RPMI8226 (cell line): ENCODE data around the gene NAALADL2.

Experiments
- DNase-seq: peaks from one replicate; pipeline ENCODE4 v3.0.0-alpha.2; 2015

NAALADL2 gene

DNA sequence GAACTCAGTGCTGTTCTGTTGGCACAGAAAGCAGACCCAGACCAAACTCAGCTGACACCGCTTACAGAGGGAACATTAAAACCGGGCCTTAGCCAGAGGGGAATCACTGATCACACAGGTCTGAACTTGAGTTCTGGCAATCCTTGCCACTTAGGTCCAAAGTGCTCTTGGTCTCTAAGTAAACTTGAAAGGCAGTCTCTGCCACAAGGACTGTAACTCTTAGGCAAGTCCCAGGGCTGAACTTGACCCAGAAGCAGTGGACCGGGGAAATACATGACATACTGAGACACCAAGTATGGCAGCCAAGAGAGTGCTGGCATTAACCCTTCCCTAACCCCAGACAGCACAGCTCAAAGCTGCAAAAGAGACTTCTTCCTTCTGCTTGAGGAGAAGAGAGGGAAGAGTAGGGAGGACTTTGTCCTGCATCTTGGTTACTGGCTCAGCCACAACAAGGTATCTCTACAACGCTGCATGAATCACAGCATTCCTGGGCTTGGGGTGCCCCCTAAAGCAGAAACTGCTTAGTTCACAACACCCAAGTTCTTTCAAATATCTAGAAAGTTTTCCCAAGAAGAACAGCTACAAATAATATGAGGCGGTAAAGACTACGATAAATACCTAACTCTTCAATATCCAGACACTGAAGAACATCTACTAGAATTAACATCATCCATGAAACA is 32.5 kb downstream of the NAALADL2 start:
- no peak for DNase-seq

DNA sequence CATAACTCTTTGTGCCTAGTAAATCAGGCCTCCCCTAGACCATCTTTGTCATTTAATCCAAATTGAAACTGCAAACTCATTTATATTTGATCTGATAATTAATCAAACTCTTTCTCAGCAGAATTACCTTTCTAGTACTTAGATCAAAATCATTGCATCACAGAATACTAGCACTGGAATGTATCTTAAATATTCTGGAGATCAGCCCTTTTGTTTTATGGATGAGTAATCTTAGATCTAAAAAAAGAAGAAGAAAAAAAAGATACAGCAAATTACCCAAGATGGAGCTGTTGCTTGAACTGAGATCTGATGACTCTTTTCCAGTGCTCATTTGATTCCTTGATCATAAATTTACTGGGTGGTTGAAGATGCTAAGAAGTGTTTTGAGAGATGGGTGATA is 47.9 kb downstream of the NAALADL2 start:
- DNase-seq, result no peak

- no peak for DNase-seq
These were observed 48.7 kb downstream of the NAALADL2 start for GRCh38 chr3:174907628-174908407.

- no peak for DNase-seq
These were observed 72.6 kb downstream of the NAALADL2 start for GRCh38 chr3:174931473-174932353.

DNA sequence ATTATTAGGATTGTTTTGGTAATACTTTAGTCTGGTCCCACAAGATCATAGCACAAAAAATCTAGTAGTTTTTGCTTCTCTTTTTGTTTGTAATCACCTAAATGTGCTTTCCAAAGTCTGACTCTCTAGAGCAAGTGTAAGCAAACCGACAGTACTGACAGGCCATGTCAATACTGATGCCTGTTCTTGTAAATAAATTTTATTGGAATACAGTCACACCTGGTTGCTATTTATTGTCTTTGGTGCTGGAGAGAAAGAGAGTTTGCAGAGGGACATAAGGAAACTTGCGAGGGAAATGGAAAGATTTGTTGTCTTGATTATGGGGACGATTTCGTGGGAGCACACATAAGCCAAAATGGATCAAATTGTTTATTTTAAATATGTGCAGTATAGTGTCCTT is 77.5 kb downstream of the NAALADL2 start:
- DNase-seq, result no peak

DNA sequence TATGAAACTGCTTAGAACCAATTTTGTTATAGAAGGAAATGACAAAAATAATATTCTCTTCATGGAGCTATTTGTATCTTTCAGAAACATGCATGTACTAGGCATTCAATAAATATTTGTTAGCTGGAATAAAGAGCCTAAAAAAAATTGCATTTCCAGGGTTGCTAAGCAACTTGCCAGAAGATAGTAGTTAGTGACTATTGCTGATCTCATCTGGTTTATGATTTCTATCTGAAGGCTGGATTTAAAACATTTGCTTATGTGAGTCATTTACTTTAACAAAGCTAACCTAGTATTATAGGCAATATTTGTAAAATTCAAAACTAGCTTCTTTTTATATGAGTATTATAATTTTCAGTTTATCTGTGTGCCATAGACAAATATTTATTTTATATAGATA is 78.3 kb downstream of the NAALADL2 start:
- DNase-seq, result no peak

DNA sequence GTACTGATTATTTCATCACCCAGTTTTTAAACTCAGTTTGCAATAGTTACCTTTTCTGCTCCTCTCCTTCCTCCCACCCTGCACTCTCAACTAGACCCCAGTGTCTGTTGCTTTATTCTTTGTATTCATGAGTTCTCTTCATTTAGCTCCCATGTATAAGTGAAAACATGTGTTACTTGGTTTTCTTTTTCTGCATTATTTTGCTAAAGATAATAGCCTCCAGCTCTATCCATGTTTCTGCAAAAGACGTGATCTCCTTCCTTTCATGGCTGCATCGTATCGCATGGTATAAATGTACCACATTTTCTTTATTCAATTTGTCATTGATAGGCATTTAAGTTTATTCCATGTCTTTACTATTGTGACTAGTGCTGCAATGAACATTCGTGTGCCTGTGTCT is 79.0 kb downstream of the NAALADL2 start:
- no peak for DNase-seq

GRCh38 chr3:174940151-174940550 is 81.0 kb downstream of the NAALADL2 start:
- DNase-seq, result no peak

- no peak for DNase-seq
These were observed 86.1 kb downstream of the NAALADL2 start for GRCh38 chr3:174945276-174945675.

DNA sequence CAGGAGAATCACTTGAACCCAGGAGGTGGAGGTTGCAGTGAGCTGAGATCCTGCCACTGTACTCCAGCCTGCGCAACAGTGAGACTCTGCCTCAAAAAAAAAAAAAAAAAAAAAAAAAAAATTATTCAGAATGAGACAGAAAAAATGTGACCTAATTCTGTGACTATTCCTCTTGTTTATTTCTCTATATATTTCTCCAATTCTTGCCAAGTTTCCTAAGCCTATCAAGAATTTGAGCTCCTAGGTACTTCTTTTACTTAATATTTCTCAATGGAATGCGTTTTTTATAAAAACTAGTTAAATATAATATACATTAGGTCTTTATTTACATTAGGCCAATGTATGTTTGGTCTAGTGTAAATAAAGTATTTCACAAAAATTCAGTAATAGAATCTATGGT is 86.8 kb downstream of the NAALADL2 start:
- no peak for DNase-seq

GRCh38 chr3:174949523-174949922 is 90.4 kb downstream of the NAALADL2 start:
- no peak for DNase-seq

DNA sequence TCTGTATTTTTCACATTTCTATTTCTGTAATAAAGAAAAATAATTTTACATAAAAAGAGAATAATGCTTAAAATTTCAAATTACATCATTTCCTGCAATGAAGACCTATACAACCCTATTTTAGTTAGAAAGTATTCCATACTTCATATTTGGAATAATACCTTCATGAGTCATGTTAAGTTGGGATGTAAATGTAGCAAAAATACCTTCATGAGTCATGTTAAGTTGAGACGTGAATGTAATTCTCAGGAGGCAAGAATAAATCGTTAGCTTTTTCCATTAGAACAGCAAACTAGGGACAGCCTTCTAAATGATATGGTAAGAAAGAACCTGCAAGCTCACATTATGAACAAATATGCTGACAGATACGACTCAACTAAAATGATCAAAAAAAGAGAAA is 91.9 kb downstream of the NAALADL2 start:
- DNase-seq, result no peak

DNA sequence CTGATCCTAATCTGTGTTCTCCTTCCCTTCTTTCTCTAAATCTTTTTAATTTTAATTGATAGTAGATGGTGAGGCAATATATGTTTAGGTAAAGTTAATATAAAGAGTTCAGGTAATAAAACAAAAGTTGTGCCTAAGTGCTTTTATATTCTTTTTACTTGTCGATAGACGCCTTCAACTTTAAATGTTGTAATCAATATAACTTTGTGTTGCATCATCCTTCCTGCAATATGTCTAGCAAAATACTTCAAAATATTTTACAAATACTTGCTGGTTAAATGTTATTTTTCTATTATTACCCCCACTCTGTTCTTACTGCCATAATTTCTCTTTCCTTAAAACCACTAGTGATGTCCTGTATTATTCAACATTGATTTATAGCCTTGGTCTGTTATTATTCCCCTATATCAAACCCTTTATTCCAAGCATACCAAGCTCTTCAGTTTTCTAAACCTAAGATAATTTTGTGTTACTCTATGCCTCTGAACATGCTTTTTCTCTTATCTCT is 92.4 kb downstream of the NAALADL2 start:
- no peak for DNase-seq

DNA sequence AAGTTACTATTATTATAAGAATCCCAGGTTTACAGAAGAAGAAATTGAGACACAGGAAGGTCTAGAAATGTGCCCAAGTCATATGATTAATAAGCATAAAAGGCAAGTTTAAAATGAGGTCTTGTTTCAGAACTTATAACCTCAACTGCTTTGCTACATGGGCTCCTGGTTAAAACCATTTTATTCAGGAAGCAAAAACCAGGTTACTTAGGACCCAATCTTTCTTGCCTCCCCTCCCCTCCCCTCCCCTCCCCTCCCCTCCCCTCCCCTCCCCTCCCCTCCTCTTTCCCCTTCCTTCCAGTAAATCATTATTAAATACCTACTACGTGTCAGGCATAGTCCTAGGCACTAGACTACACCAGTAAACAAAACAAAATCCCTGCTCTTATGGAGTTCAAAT is 93.9 kb downstream of the NAALADL2 start:
- no peak for DNase-seq

GRCh38 chr3:174955513-174956016 is 96.4 kb downstream of the NAALADL2 start:
- no peak for DNase-seq

DNA sequence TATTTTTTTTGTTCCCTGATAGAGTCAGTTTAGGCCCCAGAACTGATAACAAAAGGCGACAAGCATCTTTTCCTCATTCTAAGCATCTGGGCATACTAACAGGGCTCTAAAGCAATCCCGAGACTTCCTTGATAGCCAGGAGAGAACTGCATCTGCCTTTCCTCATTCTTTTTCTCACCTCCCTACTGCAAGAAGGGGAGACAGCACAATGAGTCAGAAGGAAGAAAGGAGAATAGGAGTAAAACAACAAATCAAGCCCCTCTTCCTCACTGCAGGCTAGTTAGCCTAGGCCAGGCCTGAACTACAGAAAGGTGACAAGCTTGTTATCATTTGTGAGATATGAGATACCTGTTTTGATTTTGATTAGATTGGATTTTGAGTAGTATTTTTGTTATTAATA is 97.9 kb downstream of the NAALADL2 start:
- DNase-seq, result no peak

DNA sequence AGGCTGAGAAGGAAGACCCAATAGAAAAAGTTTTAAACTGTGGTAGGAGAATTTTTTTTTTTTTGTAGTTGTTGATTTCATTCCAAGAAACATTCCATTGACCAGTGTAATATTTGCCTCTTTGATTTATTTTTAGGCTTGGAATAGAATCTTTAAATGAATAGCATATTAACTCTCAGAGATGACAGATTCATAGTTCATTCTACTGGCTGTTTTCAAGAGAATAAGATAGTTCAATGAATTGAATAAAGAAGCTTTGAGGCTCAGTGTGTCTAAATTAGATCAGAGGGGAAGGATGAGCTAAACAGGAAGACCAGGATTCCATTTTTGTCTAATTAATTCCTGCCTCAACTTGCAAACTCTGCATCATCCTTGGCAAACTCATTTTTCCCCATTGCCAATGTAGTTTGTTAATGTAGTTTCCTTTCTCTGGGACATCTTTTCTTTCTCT is 98.4 kb downstream of the NAALADL2 start:
- no peak for DNase-seq

DNA sequence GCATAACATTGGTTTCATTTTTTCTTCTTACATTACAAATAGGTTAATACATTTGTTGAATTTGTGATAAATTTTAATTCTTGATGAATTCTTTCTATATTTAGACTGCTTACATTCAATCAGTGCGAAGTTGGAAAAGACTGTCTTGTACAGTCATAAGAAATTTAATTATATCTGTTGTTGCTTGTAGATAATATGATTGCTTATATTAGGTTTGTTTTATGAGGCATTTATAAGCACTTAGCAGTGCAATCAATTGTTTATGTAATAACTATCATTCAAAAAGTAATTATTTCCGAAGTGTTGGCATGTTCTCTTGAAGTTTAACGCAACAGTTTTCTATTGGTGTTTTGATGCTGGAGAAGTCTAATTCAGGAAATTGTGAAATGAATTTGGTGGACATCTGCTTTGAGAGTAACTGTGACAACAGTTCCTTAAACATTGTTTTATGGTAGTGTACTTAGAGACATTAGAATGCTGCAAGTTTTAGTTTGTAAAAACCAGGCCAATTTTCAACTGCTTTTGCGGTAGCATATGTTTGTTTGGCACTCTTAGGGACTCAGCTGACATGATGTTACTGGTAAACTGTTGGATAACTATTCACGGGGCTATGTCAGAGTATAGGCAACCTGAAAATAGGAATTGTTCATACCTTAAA is 99.7 kb downstream of the NAALADL2 start:
- DNase-seq, result no peak

DNA sequence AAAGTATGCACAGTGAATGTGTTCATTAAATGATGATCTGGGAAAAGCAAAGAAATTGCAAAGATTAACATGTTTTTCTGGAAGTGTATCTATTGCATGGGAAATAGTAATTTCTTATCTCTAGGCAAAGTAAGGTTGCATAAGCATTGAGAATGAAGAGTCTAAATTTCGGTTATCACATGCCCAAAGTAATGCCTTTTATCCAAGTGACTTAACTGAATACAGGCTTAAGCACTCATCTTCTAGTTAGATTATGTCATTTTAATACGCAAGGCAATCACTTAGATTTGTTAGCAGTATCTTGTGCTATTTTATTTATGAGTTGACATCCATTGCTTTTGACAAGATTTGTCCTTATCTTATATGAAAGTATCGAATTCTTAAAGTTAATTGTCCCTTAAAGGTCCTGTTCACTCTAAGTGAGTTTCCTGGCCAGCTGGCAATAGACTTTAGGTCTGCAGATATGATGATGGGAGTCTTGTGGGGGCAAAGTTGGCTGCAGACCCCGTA is 100.5 kb downstream of the NAALADL2 start:
- DNase-seq, result no peak

DNA sequence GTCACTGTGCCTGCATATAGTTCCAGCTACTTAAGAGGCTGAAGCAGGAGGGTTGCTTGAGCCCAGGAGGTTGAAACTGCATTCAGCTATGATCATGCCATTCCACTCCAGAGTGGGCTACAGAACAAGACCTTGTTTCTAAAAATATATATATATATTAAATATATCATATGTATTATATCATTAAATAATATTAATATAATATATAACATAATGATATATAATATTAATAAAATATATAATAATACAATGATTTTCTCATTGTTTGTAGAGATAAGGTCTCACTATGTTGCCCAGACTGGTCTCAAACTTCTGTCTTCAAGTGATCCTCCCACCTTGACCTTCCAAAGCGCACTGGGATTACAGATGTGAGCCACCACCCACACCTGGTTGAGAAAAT is 101.8 kb downstream of the NAALADL2 start:
- no peak for DNase-seq

- no peak for DNase-seq
These were observed 114.3 kb downstream of the NAALADL2 start for GRCh38 chr3:174973465-174973864.

GRCh38 chr3:174986685-174987084 is 127.6 kb downstream of the NAALADL2 start:
- DNase-seq, result no peak
